GM18870 (cell line): ENCODE results near the gene CALCOCO2.
"Not testable (repeated sequence)": the region's sequence is repeated elsewhere in the genome, so short reads cannot be mapped to it uniquely, and the experiment has no call there.

Source experiments
- ATAC-seq: cut with Tn5 transposase; IDR thresholded peaks from one replicate; pipeline ENCODE4 v1.9.1; 2021; ENCODE audit warnings: moderate library complexity; ENCODE audit not compliant: unreplicated experiment

The CALCOCO2 gene

DNA sequence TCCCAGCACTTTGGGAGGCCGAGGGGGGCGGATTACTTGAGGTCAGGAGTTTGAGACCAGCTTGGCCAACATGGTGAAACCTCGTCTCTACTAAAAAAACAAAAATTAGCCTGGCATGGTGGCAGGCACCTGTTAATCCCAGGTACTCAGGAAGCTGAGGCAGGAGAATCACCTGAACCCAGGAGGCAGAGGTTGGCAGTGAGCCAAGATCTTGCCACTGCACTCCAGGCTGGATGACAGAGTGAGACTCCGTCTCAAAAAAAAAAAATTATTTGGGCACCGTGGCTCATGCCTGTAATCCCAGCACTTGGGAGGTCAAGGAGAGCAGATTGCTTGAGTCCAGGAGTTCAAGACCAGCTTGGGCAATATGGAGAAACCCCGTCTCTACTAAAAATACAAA, 9.9 kb upstream of the CALCOCO2 start:
- not testable (repeated sequence) for ATAC-seq

DNA sequence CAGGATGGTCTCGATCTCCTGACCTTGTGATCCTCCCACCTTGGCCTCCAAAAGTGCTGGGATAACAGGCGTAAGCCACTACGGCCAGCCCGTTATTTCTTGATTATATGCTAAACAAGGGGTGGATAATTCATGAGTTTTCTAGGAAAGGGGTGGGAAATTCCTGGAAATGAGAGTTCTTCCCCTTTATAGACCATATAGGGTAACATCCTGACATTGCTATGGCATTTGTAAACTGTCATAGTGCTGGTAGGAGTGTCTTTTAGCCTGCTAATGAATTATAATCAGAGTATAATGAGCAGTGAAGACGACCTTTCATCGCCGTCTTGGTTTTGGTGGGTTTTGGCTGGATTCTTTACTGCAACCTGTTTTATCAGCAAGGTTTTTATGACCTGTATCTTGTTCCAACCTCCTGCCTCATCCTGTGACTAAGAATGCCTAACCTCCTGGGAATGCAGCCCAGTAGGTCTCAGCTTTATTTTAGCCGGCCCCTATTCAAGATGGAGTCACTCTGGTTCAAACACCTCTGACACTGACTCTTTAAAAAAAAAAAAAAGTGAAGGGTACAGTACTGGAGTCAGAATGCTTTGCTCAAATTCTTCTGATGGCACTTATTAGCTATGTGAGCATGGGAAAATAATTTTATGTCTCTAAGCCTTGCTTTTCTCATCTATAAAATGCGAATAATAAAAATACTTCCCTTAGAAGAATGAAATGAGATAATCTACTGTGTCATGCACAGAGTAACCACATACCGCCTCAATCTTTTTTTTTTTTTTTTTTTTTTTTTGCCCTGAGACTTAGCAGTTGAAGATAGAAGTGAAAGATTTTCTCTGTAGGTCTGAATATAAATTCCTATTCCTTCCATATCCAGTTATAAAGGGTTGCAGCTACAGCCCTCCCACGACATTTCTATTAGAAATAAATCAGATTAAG, 5.1 kb upstream of the CALCOCO2 start:
- ATAC-seq = no peak

DNA sequence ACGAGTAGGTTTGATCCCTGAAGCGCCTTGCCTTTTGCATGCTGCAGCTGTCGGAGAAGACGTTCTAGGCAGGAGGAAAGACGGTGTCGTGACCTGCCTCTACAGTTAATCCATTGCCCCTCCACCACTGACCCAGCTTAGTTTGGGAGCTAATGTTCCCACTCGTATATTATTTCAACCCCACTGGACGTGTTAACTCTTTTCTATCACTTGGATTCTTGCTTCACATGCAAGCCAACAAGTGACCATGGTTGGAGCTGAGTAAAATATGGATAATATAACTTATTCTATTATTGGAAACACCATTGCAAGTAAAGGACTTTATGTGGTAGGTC, 681 bp downstream of the CALCOCO2 start:
- no peak for ATAC-seq

DNA sequence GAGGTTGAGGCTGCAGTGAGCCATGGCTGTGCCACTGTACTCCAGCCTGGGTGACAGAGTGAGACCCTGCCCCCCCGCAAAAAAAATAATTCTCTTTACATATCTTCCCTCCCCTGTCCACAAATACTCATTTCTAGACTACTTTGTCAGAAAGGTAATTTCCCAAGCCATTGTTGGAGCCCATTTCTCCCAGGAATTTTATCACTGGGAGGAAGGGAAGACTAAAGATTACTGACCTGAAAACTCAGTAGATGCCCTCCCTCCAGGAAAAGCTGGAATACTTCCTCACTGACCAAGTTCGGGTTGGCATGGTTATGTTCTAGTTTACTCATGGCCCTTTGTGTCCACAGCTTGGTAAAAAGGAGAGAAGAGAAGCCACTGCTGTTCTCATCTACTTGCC, 4.1 kb downstream of the CALCOCO2 start:
- no peak for ATAC-seq

DNA sequence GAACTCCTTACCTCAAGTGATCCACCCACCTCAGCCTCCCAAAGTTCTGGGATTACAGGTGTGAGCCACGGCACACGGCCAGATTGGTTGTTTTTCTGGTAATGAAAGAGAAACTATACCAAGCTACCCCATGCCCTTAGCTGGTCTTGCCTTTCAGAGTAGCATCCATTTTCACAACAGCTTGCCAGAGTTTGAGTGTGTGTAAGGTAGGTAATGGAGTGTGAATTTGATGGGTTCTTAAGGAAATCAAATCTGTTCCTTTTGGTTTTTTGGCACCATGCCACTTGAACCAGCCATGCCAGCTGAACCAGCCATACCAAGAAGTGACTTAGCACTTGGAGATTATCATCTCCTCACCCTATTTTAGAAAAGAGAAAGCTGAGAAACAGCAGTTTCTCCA, 5.1 kb downstream of the CALCOCO2 start:
- no peak for ATAC-seq

DNA sequence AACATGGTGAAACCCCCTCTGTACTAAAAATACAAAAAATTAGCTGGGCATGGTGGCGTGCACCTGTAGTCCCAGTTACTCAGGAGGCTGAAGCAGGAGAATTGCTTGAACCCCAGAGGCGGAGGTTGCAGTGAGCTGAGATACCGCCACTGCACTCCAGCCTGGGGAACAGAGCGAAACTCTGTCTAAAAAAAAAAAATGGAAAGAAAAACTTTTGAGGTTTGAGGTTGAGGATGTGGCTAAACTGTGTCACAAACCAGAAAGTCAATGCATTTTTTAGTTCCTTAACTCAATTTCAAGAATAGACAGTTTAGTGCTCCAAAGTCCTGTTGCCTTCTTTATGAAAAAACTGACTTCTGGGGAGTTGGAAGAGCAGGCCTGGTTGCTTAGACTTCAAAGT, 6.6 kb downstream of the CALCOCO2 start:
- not testable (repeated sequence) for ATAC-seq

DNA sequence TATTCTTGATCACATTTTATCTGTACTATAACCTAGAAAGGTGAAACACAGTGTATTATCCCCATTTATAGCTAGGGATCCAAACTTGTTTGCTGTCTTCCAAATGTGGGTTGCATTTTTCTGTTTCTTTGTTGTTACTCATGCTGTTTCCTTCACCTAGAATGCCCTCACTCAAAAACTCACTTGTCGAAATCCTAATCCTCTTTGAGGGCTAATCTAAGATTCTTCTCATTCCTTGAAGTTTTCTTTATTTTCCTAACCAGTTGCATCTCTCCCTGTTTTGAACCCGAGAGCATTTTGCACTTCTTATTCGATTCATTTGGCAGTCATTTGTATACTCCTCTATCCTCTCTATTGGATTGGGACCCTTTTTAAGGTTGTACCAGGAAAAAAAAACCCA, 9.6 kb downstream of the CALCOCO2 start:
- no peak for ATAC-seq

DNA sequence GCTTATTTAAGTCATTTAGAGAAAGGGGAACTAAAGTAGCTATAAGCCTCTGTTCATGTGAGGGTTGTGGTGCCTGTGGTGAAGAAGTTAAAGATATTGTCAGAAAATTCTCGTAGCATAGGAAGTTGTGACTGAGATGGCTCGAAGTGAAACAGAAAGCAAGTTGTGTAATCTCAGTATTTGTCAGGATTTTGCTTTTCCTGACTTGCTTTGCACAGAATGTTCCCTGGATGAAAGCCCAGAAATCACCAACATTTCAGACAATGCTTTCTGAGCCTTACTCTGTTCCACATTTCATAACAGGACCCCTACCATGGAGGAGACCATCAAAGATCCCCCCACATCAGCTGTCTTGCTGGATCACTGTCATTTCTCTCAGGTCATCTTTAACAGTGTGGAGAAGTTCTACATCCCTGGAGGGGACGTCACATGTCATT, 10.6 kb downstream of the CALCOCO2 start:
- ATAC-seq = peak; percentile 85

DNA sequence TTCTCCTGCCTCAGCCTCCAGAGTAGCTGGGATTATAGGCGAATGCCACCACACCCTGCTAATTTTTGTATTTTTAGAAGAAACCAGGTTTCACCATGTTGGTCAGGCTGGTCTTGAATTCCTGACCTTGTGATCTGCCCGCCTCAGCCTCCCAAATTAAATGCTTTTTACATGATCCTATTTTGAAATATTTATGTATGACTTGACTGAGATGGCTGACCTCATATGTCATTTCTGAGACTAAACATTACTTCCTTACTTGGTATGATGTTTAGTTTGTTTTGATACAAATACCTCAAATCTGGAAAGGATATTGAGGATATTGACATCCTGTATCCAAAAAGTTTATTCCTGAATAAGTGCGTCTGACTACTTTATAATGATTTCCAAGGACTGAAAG, 11.9 kb downstream of the CALCOCO2 start:
- no peak for ATAC-seq

DNA sequence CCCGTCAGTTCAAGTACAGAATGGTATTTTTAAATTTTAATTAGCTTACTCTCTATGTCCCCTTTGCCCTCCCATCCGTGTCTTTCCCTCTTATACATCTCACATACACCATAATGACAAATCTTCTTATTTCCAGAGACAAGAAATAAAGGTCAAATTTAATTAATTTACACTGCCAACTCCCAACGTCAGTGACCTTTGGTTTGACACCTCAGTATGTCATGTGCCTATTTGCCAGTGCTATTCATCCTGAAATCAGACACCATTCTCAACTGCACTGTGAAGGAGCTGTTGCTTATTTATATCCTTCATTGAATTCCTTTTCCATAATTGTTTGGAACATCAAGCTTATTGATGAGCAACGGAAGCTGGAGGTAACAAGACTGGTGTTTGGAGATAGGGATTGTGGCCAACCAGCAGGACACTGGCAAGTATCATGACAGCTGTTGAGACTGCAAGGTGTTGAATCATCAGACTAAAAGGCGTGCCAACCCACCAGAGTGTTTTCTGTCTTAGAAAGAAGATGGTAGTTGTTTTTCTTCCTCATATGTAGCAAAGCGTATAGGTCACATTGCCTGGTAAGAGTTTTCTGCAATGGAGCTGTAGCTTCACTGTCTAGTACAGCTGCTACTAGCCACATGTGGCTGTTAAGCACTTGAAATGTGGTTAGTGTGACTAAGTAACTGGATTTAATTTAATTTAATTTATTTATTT, 12.5 kb downstream of the CALCOCO2 start:
- no peak for ATAC-seq

DNA sequence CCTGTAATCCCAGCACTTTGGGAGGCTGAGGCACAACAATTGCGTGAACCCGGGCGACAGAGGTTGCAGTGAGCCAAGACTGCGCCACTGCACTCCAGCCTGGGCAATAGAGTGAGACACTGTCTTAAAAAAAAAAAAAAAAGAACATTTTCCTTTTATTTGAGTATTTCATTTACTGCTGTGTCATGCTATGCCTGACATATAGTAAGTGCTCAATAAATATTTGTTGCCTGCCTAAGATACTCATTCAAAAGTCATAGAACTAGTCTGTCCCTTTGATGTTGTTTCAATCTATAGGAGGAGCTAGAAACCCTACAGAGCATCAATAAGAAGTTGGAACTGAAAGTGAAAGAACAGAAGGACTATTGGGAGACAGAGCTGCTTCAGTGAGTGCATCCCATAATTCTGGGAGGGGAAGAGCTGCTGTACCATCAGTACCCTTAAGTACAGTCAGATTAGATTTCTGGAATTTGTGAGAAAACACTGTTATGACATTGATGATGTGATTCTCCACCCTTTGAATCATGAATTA, 20.0 kb downstream of the CALCOCO2 start:
- ATAC-seq = no peak

DNA sequence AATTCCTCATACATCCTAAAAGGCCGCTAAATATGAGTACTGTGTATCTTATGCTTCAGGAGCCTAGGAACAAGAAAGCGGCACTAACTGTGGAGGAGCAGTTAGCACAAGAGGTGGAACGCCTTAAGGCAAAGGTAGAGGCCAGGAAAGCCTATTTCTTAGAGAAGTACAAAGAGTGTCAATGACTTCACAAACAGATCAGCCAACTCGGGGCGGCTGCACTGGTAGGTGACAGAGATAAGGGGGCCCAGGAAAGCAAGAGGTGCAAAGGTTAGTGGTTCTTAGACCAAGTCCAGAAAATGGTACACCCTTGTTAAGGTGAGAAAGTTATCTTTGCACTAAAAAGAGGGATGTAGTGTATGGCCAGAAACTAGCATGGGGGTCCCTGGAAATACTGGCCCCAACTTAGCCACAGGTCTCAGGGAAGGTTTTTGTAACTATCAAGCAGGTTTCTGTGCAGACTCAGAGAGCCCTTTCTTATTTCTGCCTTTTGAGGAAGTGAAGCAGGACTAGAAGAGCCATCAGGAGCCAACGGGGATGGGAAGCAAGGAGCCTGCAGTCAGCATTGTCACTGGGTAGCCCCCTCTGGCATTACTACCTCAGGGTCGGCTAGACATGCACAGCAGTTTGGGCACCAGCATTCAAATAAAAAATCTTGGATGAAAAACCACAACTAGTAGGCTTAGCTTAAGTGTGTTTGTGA, 24.1 kb downstream of the CALCOCO2 start:
- ATAC-seq = no peak

DNA sequence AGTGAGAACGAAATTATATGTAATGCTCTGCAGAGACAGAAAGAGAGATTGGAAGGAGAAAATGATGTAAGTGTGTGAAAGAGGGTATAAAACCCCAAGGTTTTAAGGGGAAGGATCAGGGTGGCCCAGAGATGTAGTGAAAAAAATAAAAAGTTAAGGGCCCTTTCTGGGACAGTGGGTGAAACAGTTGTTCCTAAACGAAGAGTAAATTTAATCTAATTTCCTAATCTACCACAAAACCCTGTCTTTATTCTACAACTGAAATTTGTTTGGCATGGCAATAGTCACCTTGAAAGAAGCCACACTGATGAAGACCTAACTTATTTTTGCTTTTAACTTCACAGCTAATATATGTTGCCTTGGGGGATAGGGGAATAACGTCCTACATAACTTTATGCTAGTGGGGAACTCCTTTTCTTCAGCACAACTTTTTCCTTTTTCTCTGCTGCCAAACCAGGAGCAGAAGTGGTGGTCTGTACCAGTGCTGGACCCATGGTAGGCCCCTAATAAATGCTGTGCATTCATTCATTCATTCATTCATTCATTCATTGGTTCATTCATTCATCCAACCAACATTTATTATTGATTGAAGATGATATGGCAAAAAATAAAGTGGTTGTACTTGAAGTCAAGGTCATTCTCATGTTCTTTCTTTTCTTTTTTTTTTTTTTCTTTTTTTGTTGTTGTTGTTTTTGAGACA, 25.4 kb downstream of the CALCOCO2 start:
- ATAC-seq = no peak

DNA sequence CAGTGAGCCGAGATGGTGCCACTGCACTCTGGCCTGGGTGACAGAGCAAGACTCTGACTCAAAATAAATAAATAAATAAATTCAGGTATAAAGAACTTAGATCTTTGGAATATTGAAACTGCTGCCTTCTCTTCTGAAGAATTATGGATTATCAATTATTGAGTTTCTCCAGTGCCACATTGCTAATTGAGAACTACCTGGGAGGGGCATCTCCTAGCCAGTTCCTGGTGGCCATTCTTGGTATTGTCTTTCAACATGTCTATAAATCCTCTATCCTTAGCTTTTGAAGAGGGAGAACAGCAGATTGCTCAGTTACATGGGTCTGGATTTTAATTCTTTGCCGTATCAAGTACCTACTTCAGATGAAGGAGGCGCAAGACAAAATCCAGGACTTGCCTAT, 29.2 kb downstream of the CALCOCO2 start:
- ATAC-seq = no peak

DNA sequence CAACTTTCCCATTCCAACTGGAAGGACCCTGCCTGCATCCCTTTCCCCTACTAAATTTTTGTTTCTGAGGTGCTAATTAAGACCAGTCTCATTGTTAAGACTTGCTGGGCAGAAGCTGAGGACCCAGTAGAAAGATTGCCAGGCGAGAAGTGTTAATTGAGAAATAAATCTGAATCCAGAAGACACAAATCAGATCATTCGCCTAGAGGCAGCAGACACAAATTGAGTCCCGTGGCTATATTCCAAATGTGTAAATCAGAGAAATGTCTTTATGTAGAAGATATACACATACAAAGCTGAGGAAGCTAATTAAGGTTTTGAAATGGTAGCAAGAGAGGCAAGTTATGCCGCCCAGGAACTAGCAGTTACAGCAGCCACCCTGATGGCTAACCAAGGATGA, 29.6 kb downstream of the CALCOCO2 start:
- no peak for ATAC-seq

DNA sequence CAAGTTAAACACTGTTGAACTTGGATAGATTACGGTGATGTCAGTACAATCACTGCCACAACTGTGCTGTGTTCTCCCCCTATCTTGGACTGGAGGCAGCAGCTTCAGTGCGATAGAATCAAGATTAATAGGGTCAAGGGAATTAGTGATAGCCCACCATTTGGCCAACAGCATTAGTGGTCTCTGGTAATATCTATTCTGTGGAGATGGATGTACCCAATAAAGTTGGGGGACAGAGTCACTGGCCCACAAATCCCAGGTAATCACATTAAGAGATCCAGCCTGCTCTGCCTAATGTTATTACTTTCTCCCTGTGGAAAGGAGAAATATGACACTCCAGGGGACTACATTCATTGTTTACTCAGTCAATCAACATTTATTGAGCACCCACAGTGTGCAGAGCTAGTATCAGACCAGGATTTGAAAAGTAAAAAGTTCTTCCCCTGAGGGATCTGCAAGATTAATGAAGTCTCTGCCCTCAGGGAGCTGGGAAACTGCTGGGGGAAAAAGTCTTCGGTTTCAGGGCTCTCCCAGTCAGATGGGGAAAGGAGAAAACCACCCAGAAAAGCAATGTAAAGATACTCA, 38.2 kb downstream of the CALCOCO2 start:
- ATAC-seq = no peak

DNA sequence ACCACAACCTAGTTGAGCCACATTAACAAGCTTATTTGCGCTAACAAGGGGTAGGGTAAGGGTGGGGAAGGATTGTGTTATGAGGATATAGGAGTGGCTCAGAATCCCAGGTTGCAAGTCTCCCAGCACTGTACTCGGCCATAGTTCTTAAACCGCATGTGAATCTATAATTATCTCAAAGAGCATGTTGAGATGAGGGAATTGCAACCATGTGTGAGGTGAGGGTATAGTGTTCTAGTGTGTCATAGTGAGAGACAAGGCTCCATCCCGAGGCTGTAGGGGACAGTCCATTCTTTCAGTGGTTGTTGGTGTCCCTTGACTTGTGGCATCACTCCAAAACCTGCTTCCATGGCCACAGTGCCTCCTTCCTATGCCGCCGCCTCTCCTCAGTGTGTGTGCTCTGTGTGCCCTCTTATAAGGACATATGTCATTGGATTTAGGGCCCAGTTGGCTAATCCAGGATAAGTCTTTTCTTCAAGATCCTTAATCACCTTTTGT, 39.0 kb downstream of the CALCOCO2 start:
- ATAC-seq = no peak

DNA sequence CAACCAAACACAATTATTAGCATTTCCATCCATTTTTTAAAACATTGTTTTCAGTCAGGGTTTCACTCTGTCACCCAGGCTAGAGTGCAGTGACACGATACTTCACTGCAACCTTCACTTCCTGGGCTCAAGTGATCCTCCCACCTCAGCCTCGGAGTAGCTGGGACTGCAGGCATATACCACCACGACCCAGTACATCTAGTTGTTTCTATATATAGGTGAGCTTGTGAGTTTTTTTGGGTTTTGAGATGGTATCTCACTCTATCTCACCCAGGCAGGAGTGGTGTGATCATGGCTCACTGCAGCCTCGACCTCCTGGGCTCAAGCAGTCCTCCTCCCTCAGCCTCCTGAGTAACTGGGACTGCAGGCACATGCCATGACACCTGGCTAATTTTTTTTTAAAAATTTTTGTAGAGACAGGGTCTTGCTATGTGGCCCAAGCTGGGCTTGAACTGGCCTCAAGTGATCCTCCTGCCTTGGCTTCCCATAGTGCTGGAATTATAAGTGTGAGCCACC, 40.3 kb downstream of the CALCOCO2 start:
- no peak for ATAC-seq

DNA sequence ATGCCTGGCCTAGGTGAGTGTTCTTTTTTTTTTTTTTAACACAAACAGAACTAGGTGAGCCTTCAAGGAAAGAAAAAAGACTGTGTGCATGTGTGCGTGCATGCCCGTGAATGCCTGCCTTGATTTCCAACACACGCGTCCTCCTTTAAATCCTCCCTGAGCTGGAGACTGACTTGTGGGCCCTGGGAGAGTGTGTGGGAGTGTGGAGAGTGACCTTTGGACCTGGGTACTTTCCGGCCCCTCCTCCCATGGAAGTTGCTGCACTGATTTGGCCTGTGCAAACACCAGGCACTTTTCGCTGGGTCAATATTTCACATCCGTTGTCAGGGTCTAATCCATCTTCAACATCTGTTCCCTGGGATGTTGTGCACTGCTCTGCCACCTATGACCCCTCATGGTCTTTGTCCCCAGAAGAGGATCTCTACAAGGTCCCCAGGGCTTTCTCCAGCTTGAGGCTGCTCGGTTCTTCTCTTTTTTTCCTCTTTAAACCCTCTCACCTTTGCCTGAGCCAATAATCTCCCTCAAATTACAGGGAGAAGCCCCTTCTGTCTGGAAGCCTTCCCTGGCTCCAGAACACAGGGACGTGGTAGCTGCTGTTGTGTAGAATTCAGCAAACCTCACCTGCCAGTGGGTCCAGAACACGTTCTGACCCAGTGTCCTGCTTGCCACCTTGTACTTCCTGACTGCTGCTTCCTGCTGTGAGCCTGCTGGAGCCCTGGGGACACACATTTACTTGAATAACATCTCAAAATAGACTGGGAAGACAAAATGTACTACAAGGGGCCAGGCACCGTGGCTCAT, 40.9 kb downstream of the CALCOCO2 start:
- no peak for ATAC-seq
